ENCODE measurements around the gene SPECC1L.
A peak's percentile ranks its signal among the peaks of the same experiment; 100 is the strongest.
"Not testable (repeated sequence)": the region's sequence is repeated elsewhere in the genome, so short reads cannot be mapped to it uniquely, and the experiment has no call there.

The SPECC1L gene, protein sequence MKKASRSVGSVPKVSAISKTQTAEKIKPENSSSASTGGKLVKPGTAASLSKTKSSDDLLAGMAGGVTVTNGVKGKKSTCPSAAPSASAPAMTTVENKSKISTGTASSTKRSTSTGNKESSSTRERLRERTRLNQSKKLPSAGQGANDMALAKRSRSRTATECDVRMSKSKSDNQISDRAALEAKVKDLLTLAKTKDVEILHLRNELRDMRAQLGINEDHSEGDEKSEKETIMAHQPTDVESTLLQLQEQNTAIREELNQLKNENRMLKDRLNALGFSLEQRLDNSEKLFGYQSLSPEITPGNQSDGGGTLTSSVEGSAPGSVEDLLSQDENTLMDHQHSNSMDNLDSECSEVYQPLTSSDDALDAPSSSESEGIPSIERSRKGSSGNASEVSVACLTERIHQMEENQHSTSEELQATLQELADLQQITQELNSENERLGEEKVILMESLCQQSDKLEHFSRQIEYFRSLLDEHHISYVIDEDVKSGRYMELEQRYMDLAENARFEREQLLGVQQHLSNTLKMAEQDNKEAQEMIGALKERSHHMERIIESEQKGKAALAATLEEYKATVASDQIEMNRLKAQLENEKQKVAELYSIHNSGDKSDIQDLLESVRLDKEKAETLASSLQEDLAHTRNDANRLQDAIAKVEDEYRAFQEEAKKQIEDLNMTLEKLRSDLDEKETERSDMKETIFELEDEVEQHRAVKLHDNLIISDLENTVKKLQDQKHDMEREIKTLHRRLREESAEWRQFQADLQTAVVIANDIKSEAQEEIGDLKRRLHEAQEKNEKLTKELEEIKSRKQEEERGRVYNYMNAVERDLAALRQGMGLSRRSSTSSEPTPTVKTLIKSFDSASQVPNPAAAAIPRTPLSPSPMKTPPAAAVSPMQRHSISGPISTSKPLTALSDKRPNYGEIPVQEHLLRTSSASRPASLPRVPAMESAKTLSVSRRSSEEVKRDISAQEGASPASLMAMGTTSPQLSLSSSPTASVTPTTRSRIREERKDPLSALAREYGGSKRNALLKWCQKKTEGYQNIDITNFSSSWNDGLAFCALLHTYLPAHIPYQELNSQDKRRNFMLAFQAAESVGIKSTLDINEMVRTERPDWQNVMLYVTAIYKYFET

DNA sequence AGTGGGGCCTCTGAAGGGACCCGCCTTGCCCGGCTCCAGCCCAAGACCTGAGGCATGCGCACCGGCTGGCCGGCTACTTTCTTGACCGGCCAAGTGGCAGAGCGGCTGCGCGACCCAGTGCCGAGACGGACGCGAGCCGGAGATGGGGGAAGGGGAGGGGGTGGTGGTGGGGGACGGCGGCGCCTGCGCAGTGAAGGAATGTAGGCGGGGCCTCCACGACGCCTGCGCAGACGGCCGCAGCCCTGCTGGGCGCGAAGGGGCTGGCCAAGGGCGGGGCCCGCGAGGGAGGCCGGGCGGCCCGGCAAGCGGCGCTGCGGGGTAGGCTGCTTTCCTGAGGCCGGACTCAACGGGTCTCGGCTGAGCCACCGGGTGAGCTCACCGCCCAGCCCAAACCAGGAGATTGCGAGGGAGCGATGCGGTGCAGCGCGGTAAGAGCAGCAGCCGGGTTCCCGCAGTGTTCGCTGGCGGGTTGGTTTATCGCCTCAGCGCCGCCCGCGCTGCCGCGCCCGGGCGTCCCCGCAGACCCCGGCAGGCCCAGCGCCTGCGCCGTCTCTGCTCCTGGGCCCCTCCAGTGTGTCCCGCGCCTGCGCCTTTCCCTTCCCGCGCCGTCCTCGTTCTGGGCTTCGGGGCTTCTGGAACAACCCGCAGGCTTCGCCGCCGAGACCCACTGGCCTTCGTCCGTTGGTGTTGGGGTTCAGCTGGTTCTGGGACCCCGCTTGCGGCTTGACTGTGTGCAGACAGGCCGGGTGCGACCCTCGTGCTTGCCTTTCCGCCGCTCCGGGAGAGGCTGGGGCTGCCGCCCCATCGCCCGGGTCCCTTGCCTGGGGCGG lies at the start of gene SPECC1L:
TSS of gene SPECC1L (plus strand) at position 276 of the 830 bp plus-strand sequence. CDS start 31,401 bp downstream, outside the sequence.
- DNase-seq (ENCODE audit: low read depth) = peak; percentile 93

DNA sequence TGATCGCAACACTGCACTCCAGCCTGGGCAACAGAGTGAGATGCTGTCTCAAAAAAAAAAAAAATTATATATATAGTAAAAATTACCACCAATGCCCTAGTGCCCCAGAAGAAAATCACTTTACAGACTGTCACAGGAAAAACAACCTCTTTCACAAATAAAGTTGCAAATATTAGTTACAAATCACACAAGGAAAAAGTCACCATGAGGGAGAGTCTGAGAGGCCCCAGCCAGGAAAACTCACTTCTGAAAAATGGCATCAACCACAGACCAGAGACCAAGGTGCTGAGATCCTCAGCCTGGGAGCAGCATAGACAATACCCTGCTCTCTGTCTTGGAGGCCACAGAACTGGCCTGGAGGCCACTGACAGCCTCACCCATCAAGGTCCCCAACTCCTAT lies 46.2 kb upstream of the SPECC1L start:
- DNase-seq (ENCODE audit: low read depth) = no peak

DNA sequence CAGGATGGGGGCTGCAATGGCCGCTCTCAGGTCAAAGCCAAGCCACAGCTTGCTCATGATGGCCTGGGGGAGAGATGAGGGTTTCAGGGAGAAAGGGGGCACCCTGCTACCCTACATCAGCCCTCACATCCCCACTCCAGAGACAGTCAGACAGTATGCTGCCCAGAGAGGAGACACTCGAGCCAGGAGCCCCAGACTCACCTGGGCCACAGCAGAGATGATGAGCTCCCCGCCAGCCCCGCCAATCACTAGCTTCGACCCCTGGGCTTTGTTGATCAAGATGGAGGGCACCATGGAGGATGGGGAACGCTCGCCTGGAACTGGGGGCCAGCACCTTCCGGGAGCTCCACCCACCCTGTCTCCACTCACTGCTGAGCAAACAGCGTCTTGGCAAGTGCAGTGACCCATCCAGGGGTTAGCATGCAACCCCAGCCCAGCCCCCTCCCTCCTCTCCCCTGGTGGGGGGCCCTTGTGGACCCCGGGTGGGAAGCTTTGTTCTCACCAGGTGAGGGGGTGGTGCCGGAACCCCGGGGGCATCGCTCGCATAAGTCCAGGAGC lies 45.5 kb upstream of the SPECC1L start:
- DNase-seq (ENCODE audit: low read depth) = no peak

DNA sequence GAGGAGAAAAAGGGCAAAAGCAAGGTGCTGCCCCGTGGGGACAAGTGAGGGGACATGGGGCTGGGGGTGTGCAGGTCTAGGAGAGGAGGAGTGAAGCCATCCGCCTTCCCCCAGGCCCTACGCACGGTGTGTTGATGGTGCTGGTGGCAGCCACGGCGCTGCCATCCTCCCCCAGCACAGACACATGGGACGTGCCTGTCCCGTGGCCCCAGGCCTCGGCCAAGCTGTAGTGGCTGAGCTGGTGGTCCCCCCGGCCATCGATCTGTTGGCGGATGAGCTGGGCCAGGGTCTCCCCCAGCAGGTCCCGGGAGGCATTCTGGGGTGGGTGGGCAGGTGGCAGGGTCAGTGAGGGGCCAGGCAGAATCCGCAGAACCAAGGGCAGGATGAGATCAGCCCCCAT lies 44.7 kb upstream of the SPECC1L start:
- DNase-seq (ENCODE audit: low read depth) = no peak

DNA sequence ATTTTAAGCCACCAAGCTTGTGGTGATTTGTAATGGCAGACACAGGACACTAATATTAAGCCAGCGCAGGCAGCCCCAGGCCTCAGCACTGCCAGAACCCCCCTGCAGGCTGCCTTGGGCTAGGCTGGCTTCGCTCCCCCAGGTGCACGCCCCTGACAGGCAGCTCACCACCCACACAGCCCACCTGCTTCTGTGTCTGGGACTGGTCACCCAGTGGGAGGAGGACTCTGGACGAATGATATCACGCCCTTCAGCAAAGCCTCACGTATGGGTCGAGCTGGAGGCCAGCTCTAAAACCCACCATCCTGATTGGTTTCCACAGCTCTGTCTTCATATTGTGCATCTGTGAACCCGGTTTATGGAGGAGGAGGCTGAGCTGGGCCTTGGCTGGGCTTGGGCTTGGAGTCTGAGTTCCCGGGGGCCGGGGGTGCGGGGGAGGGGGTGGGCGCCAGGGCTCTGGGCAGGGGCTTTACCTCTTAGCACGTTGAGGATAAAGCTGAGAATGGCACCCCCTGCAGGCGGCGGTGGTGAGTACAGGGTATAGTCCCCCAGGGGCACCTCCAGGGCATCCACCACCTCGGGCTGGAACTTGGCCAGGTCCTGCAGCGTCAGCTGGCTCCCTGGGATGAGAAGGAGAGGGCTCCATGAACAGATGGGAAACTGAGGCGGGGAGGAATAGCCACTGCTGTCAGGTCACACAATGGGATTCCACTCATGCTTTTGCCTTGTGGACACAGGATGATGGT lies 39.5 kb upstream of the SPECC1L start:
- DNase-seq (ENCODE audit: low read depth) = peak; percentile 55

DNA sequence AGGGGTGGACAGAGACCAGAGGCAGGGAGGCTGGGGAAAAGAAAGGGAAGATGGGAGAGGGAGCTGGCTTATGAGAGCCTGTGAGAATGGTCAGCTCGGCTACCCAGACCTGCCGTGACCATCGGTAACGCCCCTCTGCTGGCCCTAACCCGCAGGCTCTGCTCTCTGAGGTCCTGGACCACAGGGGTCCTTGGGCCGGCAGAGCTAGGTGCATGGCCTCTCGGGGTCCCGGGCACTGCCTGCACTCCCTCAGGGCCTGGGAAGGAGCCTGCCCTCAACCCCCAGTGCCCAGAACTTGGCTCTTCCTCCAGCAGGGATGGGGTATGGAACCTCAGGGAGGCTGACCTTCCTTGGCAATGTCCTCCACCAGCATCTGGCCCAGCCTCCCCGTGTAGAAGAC lies 38.9 kb upstream of the SPECC1L start:
- DNase-seq (ENCODE audit: low read depth) = no peak

DNA sequence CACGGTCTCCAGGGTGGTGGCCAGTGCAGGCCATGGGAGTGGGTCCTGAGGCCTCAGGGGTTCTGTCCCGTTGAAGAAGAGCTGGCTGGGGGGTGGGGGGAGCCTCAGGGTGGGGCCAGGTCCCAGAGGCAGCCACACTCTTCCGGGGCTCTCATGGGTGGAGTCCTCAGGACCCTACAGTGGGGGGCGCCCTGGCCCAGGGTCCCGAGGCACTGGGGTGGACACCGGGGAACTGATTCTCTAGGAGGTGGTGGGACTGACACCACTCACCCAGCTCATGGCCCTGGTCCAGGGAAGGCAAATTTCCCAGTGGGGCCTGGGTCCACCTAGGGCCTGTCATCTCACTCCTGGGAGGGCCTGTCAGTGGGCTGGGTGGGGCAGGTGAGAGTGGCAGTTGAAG lies 38.5 kb upstream of the SPECC1L start:
- no peak for DNase-seq (ENCODE audit: low read depth)

DNA sequence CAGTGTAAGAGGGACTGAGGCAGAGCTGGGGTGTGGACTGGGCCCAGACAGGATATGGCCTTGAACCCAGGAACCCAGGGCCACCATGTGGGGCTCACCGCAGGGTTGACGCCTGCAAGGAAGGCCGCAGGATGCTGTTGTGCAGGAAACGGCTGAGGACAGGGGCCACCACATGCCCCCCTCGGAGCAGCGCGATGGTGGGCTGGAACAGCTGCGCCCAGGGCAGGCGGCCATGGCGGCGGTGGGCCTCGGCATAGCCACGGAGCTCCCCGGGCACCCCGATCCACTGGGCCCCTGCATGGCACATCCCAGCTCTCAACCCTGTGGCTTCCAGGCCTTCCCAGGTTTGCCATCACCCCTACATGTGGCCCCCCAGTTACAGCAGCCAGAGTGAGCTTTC lies 37.9 kb upstream of the SPECC1L start:
- no peak for DNase-seq (ENCODE audit: low read depth)

DNA sequence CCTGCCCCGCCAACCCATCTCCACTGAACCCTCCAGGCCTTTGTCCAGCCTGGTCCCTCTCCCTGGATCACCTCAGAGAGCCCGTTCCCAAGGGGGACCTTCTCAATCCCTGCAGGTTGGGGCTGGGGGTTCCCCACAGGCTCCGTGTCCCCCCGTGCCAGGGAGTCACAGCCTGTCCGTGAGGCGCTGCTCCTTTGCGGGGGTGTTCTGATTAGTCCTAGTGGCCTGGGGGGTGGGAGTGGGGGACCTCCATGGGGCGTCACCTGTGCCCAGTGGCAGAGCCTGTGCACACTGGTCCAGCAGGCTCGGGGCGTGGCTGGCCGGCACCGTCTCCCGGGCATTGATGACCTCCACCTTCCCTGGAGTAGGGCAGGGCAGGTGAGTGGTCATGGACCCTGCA lies 37.4 kb upstream of the SPECC1L start:
- no peak for DNase-seq (ENCODE audit: low read depth)

DNA sequence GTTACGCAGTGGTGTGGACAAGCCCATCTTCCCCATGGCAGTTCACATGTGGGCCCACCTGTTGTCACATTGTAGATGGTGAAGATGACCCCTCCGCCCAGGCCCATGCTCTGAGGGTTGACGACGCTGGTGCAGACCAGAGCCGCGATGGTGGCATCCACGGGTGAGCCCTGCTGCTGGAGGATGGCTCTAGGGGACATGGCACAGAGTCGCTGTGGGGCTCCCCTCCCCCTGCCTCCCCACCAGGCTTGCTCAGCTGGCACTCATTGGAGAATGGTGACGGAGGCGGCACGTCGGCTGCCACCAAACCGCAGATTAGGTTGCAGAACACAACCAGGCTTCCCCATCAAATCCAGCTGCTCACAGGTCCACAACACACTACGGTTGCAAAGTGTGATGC lies 36.8 kb upstream of the SPECC1L start:
- no peak for DNase-seq (ENCODE audit: low read depth)

DNA sequence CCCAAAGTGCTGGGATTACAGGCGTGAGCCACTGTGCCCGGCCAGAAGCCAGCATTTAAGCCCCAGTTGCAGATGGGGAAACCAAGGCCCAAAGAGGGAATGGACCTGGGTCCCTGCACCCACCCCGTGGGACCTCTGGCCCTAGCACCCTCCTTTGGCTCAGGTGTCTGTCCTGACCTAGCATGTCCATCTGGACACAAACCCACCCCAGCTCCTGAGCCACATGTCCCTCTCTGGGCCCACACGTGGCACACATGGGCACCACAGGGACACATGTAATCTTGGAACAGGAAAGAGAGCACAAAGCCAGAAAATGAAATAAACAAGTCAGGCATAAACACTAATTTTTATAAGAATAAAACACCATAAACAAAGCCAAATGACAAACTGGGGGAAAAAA lies 35.3 kb upstream of the SPECC1L start:
- DNase-seq (ENCODE audit: low read depth) = no peak

DNA sequence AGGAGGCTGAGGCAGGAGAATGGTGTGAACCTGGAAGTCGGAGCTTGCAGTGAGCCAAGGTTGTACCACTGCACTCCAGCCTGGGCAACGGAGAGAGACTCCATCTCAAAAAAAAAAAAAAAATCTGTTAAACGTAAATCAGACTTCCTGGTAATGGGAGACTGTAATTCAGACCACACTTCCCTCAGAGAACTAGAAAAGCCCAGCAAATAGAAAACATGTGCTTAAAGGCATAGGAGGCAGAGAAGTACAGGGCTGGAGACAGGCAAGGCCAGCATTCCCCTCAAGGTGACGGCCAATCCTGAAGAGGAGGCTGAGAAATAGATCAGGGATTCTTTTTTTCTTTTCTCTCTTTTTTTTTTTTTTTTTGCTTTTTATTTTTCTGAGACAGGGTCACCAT lies 34.0 kb upstream of the SPECC1L start:
- DNase-seq (ENCODE audit: low read depth) = no peak

DNA sequence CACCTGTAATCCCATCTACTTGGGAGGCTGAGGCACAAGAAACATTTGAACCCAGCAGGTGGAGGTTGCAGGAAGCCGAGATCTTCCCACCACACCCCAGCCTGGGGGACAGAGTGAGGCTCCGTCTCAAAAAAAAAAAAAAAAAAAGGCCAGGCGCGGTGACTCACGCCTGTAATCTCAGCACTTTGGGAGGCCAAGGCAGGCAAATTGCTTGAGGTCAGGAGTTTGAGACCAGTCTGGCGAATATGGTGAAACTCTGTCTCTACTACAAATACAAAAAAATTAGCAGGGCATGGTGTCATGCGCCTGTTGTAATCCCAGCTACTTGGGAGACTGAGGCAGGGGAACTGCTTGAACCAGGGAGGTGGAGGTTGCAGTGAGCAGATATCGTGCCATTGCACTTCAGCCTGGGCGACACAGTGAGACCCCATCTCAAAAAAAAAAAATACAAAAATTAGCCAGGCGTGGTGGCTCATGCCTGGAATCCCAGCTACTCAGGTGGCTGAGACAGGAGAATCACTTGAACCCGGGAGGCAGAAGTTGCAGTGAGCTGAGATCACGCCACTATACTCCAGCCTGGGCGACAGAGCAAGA lies 32.4 kb upstream of the SPECC1L start:
- DNase-seq (ENCODE audit: low read depth) = not testable (repeated sequence)

DNA sequence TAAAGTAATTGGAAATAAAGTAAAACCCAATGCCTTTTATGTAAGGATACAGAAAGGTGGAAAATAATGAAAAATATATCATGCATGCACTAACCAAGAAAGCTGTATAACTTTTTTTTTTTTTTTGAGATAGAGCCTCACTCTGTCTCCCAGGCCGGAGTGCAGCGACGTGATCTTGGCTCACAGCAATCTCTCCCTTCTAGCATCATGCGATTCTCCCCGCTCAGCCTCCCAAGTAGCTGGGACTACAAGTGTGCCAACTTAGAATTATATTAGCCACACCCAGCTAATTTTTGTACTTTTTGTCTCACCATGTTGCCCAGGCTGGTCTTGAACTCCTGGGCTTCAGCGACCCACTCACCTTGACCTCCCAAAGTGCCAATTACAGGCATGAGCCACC lies 30.2 kb upstream of the SPECC1L start:
- no peak for DNase-seq (ENCODE audit: low read depth)

DNA sequence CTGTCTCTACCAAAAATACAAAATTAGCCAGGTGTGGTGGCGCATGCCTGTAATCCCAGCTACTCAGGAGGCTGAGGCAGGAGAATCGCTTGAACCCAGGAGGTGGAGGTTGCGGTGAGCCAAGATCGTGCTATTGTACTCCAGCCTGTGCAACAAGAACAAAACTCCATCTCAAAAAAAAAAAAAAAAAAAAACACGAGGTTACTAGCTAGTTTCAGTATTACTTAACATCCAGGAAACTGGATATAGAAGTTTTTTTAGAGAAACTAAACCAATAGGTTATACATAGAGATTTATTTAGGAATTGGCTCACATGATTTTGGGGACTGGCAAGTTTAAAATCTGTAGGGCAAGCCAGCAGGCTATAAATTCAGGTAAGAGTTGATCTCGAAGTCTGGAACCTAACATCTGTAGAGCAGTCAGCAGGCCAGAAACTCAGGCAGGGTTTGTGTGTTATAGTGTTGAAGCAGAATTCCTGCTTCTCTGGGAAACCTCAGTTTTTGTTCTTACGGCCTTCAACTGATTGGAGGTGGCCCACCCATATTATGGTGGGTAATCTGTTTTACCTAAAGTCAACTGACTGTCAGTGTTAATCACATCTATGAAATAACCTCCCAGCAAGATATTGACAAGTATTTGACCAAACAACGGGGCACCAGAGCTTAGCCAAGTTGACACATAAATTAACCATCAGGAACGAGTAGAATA lies 29.5 kb upstream of the SPECC1L start:
- DNase-seq (ENCODE audit: low read depth) = not testable (repeated sequence)

DNA sequence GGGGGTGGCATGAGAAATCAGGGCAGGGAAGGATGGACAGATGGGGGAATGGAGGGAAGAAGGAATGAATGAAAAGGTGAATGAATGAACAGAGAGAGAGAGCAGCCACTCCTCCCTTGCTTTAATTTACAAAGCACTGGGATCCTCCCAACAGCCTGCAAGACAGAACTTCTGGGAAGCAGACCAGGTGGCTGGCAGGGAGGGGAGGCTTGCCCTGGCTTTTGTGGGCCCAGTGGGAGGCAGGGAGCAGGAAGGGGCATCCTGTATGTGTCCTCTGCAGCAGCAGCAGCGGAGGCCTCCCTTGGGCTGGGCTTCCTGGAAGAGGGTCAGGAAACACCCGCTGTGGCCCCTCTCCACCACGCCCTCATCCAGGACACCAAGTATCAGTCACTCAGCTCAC lies 27.2 kb upstream of the SPECC1L start:
- DNase-seq (ENCODE audit: low read depth) = not testable (repeated sequence)

DNA sequence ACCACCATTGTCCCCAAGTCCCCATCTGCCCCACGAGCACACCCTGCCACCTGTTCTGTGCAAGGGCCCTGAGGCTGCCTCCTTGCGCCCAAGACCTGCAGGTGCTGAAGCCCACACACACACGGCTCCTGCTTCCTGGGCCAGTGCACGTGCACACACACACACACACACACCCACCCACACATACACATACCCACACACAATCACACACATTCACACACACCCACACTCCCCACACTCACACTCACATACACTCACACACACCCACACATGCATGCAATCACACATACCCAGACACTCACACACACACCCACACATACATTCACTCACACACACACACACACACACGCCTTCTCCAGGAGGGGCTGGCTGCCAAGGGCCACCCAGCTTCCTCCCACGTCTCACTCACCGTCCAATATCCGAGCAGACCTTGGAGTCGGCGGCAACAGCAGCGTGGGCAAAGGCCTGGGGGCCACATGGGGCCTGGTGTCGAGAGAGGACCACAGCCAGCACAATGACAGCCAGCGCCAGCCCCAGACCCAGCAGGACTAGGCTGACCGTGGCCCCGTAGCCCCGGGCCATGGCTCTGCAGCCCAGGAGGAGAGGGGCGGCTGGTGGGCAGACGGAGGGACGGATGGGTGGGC lies 26.4 kb upstream of the SPECC1L start:
- no peak for DNase-seq (ENCODE audit: low read depth)

DNA sequence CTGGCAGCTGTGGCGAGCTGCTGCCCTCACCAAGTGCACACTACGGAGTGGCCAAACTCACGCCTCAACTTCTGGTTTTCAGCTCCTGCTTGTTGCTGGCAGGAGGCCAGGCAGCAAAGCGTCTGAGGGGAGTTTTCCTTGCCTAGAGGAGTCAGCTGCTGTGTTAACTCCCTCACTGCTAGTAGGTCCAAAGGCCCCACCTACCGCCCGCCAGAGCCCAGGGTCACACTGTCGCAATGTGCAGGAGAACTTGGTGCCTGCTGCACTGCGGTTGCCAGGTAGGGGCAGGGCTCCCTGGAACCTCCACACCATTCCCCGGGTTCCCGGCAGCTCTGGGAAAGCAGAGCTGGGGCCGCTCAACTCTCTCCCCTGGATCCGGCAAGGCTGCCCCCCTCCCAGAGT lies 25.6 kb upstream of the SPECC1L start, which contains the start of gene GGT5:
TSS of gene GGT5 (minus strand) at position 53 of the 402 bp plus-strand sequence. CDS start 357 bp downstream, outside the sequence.
- not testable (repeated sequence) for DNase-seq (ENCODE audit: low read depth)

Measured in activated T-cell treated with anti-CD3 and anti-CD28 coated beads for 48 hours (primary cell).